HG03439 (cell line): Measurements from ENCODE around the gene YWHAE.
"Not testable (repeated sequence)": the region's sequence is repeated elsewhere in the genome, so short reads cannot be mapped to it uniquely, and the experiment has no call there.

Experiments
- ATAC-seq: cut with Tn5 transposase; IDR thresholded peaks from one replicate; pipeline ENCODE4 v1.9.1; 2021; ENCODE audit warnings: mild to moderate bottlenecking, moderate library complexity; ENCODE audit not compliant: unreplicated experiment

Gene YWHAE

GRCh38 chr17:1399679-1400512, at the start of gene YWHAE:
TSS of gene YWHAE (minus strand) at chr17:1400222. CDS start at chr17:1400110, 112 bp downstream.
- peak; percentile 82 for ATAC-seq

GRCh38 chr17:1449412-1449967, 49.5 kb upstream of the YWHAE start:
- ATAC-seq: no peak

- no peak for ATAC-seq
Measured at GRCh38 chr17:1447052-1447451, 47.0 kb upstream of the YWHAE start.

GRCh38 chr17:1446201-1446600, 46.2 kb upstream of the YWHAE start:
- no peak for ATAC-seq

GRCh38 chr17:1445695-1446094, 45.7 kb upstream of the YWHAE start:
- not testable (repeated sequence) for ATAC-seq

- not testable (repeated sequence) for ATAC-seq
Measured at GRCh38 chr17:1442721-1443120, 42.7 kb upstream of the YWHAE start.

- ATAC-seq: no peak
Measured at GRCh38 chr17:1442187-1442586, 42.2 kb upstream of the YWHAE start.

- no peak for ATAC-seq
Measured at GRCh38 chr17:1440921-1441320, 40.9 kb upstream of the YWHAE start.

GRCh38 chr17:1438593-1439083, 38.6 kb upstream of the YWHAE start:
- no peak for ATAC-seq

- ATAC-seq: no peak
Measured at GRCh38 chr17:1435326-1435725, 35.3 kb upstream of the YWHAE start.

- no peak for ATAC-seq
Measured at GRCh38 chr17:1434150-1434549, 34.1 kb upstream of the YWHAE start.

GRCh38 chr17:1431631-1432104, 31.6 kb upstream of the YWHAE start:
- no peak for ATAC-seq

- no peak for ATAC-seq
Measured at GRCh38 chr17:1423456-1424135, 23.6 kb upstream of the YWHAE start.

- no peak for ATAC-seq
Measured at GRCh38 chr17:1422885-1423284, 22.9 kb upstream of the YWHAE start.

- no peak for ATAC-seq
Measured at GRCh38 chr17:1421470-1421869, 21.4 kb upstream of the YWHAE start.

- no peak for ATAC-seq
Measured at GRCh38 chr17:1420981-1421380, 21.0 kb upstream of the YWHAE start.

GRCh38 chr17:1420163-1420562, 20.1 kb upstream of the YWHAE start:
- ATAC-seq: no peak

- not testable (repeated sequence) for ATAC-seq
Measured at GRCh38 chr17:1418476-1418875, 18.5 kb upstream of the YWHAE start.

- no peak for ATAC-seq
Measured at GRCh38 chr17:1416414-1416813, 16.4 kb upstream of the YWHAE start.

- ATAC-seq: no peak
Measured at GRCh38 chr17:1414634-1415033, 14.6 kb upstream of the YWHAE start.

GRCh38 chr17:1414001-1414574, 14.1 kb upstream of the YWHAE start:
- no peak for ATAC-seq
